GM18861 (cell line): Measurements from ENCODE around the gene LDAF1.
"Not testable (repeated sequence)": the region's sequence is repeated elsewhere in the genome, so short reads cannot be mapped to it uniquely, and the experiment has no call there.

Experiments
- ATAC-seq: cut with Tn5 transposase; IDR thresholded peaks from one replicate; pipeline ENCODE4 v1.9.1; 2021; ENCODE audit not compliant: unreplicated experiment

LDAF1 gene

GRCh38 chr16:21194771-21195301, 36.4 kb downstream of the LDAF1 start:
- no peak for ATAC-seq

DNA sequence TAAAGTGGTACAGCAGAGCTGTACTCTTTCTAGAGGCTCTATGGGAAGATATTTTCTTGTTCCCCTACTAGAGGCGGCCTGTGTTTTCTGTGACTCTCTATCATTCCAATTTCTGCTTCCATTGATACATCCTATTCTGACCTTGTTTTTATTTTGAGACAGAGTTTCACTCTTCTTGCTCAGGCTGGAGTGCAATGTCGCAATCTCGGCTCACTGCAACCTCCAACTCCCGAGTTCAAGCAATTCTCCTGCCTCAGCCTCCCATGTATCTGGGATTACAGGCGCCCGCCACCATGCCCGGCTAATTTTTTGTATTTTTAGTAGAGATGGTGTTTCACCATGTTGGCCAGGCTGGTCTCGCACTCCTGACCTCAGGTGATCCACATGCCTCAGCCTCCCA, 36.9 kb downstream of the LDAF1 start:
- ATAC-seq = not testable (repeated sequence)

DNA sequence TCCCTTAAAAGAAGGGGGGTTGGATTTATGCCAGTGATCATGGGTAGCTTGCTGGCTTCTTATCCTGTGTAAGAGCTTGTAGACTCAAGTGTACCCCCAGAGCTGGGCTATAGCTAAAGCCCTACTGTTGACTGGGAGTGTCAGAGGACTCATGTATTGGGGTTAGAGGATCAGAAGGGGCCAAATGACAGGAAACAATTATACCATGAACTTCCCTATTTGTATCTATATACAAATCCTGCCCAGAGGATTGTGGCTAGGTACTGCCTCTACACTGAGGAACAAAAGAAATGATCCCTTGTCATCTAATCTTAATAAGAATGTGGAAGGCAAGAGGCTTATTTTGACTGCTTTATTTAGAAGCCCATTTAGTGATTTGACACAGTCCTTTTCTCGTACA, 38.6 kb downstream of the LDAF1 start:
- ATAC-seq = no peak

DNA sequence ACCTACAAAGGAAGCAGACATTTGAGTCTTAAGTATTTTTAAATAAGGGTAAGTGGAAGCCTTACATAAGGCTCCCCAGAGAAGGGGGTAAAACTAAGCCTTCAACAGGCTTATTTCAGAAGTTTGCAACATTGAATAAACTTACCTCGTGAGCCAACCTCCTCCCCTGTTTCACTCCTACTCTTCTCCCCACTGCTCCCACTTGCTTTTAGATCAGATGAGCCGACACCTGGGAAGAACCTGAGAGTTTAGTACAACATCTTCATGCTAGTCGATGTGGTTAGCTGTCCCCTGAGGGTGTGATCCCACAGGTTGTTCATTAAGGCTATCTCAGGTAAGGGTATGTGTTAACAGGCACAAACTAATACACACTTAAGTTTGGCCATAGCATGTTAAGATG, 39.1 kb downstream of the LDAF1 start:
- ATAC-seq = no peak

- ATAC-seq = no peak
Observed at GRCh38 chr16:21199607-21200218, 41.2 kb downstream of the LDAF1 start.

- no peak for ATAC-seq
Observed at GRCh38 chr16:21203155-21203797, 44.8 kb downstream of the LDAF1 start.

GRCh38 chr16:21205303-21205702, 46.8 kb downstream of the LDAF1 start:
- ATAC-seq = no peak

DNA sequence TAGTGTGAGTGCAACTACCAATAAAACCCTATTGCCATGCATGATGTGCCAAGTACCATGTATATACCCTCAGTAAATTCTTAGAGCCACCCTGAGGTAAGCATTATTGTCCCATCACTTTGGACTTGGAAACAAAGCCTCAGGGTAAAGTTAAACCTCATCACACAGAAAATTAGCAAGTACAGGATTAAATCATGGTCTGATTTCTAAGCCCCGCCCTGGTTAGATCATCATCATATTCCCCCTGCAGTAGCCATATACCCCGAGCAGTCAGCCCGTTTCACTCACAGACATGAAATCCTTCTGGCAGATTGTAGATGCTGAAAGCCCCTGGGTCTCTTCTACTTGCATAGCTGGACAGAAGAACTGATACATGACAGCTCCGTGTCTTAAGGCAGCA, 48.1 kb downstream of the LDAF1 start:
- ATAC-seq = no peak

GRCh38 chr16:21208446-21209230, 50.2 kb downstream of the LDAF1 start:
- no peak for ATAC-seq

- no peak for ATAC-seq
Observed at GRCh38 chr16:21211486-21211885, 53.0 kb downstream of the LDAF1 start, which contains the start of gene ZP2. TSS of gene ZP2 (minus strand) at chr16:21211574. CDS start at chr16:21211547, 27 bp downstream.

DNA sequence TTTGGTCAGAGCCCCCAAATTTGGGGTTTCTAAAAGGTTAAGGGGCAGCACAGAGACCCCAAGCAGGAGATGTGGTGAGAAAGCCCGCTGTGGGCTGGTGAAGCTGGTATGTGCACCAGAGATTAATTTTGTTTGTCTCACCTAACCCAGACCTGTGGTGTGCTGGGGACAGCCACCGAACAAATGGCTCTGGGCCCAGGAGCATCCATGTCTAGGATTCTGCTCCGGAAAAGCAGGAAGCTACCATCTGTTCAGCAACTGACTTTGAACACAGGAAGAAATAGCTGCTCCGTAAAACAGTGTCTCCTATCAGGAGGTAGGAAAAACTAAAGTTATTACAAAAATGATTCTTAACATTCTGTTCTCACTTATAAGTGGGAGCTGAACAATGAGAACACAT, 55.6 kb downstream of the LDAF1 start:
- no peak for ATAC-seq

DNA sequence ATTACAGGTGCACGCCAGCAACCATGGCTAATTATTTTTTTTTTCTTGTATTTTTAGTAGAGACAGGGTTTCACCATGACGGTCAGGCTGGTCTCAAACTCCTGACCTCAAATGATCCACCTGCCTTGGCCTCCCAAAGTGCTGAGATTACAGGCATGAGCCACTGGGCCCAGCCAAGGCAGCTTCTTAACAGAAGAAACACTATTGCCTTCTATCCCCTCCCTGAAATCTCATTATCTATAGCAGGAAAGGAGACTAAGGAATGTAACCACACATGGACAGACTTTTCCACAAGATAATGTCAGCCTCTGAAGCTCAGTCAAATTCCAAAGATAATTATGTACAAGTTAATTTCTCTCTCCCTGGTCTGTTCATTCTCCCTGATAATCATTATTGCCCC, 58.6 kb downstream of the LDAF1 start:
- no peak for ATAC-seq

DNA sequence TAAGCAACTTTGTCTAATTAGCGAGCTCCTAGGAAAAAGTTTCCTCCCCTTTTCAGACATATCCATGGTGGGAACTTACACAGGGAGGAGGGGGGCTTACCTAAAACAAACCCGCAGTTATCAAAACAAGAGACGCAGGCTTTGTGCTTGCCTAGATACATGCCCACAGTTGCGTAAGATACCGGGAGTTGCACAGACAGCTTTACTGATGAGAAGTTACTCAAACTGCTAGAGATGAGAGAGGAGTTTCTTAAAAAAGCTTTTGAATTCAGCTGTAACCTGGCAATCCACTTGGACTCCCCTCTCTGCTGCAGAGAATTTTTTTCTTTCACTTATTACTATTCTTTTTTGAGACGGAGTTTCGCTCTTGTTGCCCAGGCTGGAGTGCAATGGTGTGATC, 59.7 kb downstream of the LDAF1 start:
- ATAC-seq = no peak

- no peak for ATAC-seq
Observed at GRCh38 chr16:21219551-21219950, 61.1 kb downstream of the LDAF1 start.

- no peak for ATAC-seq
Observed at GRCh38 chr16:21222495-21223337, 64.2 kb downstream of the LDAF1 start.

- no peak for ATAC-seq
Observed at GRCh38 chr16:21223787-21224186, 65.3 kb downstream of the LDAF1 start.

- ATAC-seq = no peak
Observed at GRCh38 chr16:21224800-21225199, 66.3 kb downstream of the LDAF1 start.

DNA sequence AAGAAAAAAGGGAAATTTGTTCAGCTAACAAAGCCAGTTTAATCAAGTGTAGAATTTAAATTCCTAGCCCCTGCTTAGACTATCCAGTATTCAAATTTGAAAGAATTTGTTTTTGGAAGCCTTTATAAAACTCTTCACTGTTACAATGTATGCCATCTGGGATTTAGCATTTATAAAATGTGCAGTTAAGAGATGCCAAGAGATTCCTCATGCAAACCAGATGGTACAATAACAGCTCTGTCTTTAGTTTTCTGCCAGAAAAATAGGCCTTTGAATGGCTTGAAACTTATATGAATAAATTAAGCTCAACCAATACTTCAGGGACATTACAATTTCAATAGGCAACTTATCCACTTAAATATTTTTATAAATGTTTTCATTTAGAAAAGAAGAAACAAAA, 68.3 kb downstream of the LDAF1 start:
- no peak for ATAC-seq

GRCh38 chr16:21227866-21228265, 69.4 kb downstream of the LDAF1 start:
- ATAC-seq = no peak

GRCh38 chr16:21228361-21228872, 69.9 kb downstream of the LDAF1 start:
- no peak for ATAC-seq
